Right lobe of liver (tissue), 4 donors: ENCODE measurements around the gene CECR2.

Source experiments
- POLR2A ChIP-seq: fragments of 450-650 bp; IDR thresholded peaks from one replicate; pipeline ENCODE4 v1.6.1; 2017; ENCODE audit warnings: antibody characterized with exemption, mild to moderate bottlenecking
- TF ChIP-seq, protein P1 (sequence below), 4 donors: fragments of 200-600 bp in 3 of 4; fragments of 450-650 bp in 1 of 4; IDR thresholded peaks; one replicate each; pipeline versions ENCODE4 v1.5.1 to v1.8.0; 2016 to 2022; ENCODE audit warnings: antibody characterized with exemption in 4 of 4, mild to moderate bottlenecking in 2 of 4
- donor health status: DM: no; HTN: no; CAD: no.
- donor health status: DM: no; HTN: no; CAD: no.
- donor health status: DM: no; HTN: yes; CAD: no.

DNA sequence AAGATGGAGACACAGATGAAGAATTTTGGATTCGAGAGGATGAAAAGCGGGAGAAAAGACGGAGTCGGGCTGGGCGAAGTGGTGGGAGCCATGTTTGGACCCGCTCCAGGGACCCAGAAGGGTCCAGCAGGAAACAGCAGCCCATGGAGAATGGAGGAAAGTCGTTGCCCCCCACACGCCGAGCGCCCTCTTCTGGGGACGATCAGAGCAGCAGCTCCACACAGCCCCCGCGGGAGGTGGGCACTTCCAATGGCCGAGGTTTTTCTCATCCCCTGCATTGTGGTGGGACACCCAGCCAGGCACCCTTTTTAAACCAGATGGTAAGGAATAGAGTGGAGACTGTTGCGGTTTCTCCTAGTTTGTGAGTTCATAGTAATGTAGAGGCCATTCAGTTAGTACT, 171.2 kb downstream of the CECR2 start:
- TF ChIP-seq, protein P1, sequence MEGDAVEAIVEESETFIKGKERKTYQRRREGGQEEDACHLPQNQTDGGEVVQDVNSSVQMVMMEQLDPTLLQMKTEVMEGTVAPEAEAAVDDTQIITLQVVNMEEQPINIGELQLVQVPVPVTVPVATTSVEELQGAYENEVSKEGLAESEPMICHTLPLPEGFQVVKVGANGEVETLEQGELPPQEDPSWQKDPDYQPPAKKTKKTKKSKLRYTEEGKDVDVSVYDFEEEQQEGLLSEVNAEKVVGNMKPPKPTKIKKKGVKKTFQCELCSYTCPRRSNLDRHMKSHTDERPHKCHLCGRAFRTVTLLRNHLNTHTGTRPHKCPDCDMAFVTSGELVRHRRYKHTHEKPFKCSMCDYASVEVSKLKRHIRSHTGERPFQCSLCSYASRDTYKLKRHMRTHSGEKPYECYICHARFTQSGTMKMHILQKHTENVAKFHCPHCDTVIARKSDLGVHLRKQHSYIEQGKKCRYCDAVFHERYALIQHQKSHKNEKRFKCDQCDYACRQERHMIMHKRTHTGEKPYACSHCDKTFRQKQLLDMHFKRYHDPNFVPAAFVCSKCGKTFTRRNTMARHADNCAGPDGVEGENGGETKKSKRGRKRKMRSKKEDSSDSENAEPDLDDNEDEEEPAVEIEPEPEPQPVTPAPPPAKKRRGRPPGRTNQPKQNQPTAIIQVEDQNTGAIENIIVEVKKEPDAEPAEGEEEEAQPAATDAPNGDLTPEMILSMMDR (IDR thresholded peaks at IDR 0.05) = peak in 1 of 4 donors; percentile 10
- no peak for TF ChIP-seq POLR2A
